ENCODE data around the gene SLF2. TPM values are rescaled to one million over a fixed set of nuclear protein-coding genes. Genes with fewer than 3 reads are reported as not detected.

SLF2 gene
- total and polyA plus RNA-seq, 11 donors: 7.5 to 26.9 (median 16.2) TPM

DNA sequence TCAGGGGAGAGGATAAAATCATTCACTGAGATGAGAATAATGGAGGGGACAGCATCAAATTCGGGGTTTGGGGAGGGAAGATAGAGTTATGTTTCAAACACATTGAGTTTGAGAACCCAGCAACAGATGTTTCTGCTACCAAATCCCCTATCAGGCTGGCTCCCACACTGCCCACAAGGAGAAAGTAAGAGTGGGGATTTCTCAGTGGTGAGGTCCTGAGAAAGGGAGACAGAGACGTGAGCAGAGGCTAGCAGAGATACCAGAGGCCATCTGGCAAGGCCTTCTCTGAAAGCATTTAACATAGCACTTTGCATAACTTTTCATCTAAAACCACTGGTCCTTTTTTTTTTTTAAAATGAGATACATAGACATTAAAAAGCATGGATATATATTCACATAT lies 7.8 kb upstream of the SLF2 start:
- WGBS, 4 donors: 66 to 77% (median 70%) methylated on average over 2 of the region's 2 CpGs
- intact Hi-C loops (cut with DNase I): no loop called here
- no peaks in the 10 kb centered on the region for H3K36me3 ChIP-seq
- H3K27ac ChIP-seq: no peak overlapping the region
- TF ChIP-seq, protein P1, sequence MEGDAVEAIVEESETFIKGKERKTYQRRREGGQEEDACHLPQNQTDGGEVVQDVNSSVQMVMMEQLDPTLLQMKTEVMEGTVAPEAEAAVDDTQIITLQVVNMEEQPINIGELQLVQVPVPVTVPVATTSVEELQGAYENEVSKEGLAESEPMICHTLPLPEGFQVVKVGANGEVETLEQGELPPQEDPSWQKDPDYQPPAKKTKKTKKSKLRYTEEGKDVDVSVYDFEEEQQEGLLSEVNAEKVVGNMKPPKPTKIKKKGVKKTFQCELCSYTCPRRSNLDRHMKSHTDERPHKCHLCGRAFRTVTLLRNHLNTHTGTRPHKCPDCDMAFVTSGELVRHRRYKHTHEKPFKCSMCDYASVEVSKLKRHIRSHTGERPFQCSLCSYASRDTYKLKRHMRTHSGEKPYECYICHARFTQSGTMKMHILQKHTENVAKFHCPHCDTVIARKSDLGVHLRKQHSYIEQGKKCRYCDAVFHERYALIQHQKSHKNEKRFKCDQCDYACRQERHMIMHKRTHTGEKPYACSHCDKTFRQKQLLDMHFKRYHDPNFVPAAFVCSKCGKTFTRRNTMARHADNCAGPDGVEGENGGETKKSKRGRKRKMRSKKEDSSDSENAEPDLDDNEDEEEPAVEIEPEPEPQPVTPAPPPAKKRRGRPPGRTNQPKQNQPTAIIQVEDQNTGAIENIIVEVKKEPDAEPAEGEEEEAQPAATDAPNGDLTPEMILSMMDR (IDR thresholded peaks at IDR 0.05): no peak
- TF ChIP-seq POLR2A (IDR thresholded peaks at IDR 0.05): no peak
- DNase-seq: no peak
- no peak for ATAC-seq
- H3K9me3 ChIP-seq: no peaks in the 10 kb centered on the region
- peaks cover 0 to 3% (median 0%) of the 10 kb centered on the region in 12 donors for H3K4me1 ChIP-seq
- peaks cover 0 to 14% (median 0%) of the 10 kb centered on the region in 9 donors for H3K27me3 ChIP-seq
- no peak overlapping the region for H3K4me3 ChIP-seq

DNA sequence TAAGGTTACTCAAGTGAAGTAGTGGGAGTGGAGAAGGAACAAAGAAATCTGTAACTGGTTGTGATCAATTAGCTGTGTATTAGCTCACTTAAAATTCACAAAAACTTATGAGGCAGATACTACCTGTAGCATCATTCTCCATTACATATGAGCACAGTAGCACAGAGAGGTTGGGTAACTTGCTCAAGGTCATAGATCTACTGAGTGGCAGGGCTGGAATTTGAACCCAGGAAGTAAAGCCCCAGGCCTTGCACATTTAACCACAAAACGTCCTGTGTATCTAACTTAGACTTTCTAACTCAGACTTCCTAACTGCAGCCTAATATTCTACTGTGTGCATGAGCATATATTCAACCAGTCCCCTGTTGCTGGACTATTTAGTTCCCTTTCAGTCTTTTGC lies 5.6 kb upstream of the SLF2 start:
- peaks cover 0 to 2% (median 0%) of the 10 kb centered on the region in 9 donors for H3K27me3 ChIP-seq

DNA sequence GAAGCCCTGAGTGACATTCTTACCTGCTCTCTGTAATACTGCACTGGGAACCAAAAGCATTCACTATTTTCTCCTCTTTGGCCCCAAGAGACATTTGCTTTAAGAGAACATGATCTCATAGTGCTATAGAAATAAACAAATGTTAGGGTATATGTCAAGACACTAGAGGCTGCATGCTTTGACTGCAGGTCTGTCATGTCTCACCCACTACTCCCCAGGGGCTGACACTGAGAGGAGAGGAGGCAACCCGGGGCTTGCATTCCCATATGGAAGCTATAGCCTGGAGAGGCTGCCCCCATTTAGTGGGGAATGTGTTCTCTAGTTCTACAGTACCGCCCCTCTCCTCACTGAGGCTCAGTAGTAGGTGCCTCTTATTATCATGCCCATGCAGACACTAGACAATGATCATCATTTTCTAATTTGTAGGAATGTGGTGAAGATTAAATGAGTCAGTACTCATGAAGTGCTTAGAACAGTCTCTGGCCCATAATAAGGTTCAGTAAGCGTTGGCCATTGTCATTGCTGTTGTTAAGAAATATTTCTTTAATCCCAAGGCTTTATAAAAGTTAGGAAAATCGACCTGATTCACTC lies 4.9 kb upstream of the SLF2 start:
- Histone ChIP-seq H3K27me3 (no peaks in the 10 kb centered on the region), H3K36me3 (no peaks in the 10 kb centered on the region), H3K4me3 (no peak overlapping the region), H3K27ac (no peak overlapping the region), H3K9me3 (no peaks in the 10 kb centered on the region), H3K4me1 (peaks cover 0 to 11% (median 8%) of the 10 kb centered on the region in 12 donors)
- no peak for DNase-seq
- intact Hi-C loops (cut with DNase I): no loop called here
- 60 to 66% (median 64%) methylated on average over 4 of the region's 4 CpGs for WGBS, 4 donors
- no peak for TF ChIP-seq POLR2A (IDR thresholded peaks at IDR 0.05)
- no peak for ATAC-seq

More for the DNA sequence above, 5.6 kb upstream of the SLF2 start:
- Histone ChIP-seq H3K4me3 (no peak overlapping the region), H3K4me1 (peaks cover 0 to 8% (median 6%) of the 10 kb centered on the region in 12 donors), H3K36me3 (no peaks in the 10 kb centered on the region), H3K27ac (no peak overlapping the region), H3K9me3 (no peaks in the 10 kb centered on the region)
- DNase-seq: no peak
- intact Hi-C loops (cut with DNase I): no loop called here
- TF ChIP-seq, protein P1 (IDR thresholded peaks at IDR 0.05): no peak
- TF ChIP-seq POLR2A (IDR thresholded peaks at IDR 0.05): no peak
- WGBS, 4 donors: 29 to 56% (median 37%) methylated on average over 1 of the region's 1 CpG
- no peak for ATAC-seq

DNA sequence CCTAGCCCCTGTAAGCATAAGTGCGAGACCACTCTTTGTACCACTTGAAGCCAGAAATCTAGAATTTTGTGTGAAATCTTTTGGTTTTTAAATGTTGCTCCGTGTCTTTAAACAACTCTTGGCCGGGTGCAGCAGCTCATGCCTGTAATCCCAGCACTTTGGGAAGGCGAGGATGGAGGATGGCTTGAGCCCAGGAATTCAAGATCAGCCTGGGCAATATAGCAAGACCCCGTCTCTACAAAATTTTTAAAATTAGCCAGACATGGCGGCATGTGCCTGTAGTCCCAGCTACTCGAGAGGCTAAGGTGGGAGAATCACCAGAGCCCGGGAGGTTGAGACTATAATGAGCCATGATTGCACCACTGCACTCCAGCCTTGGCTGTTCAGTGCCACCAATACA lies 4.4 kb upstream of the SLF2 start:
- intact Hi-C loops (cut with DNase I): no loop called here
- ATAC-seq: no peak
- TF ChIP-seq, protein P1 (IDR thresholded peaks at IDR 0.05): no peak
- TF ChIP-seq POLR2A (IDR thresholded peaks at IDR 0.05): no peak

More for the DNA sequence above, 4.4 kb upstream of the SLF2 start:
- H3K4me3 ChIP-seq: no peak overlapping the region
- DNase-seq: no peak
- H3K36me3 ChIP-seq: no peaks in the 10 kb centered on the region
- H3K4me1 ChIP-seq: peaks cover 0 to 11% (median 8%) of the 10 kb centered on the region in 12 donors
- no peaks in the 10 kb centered on the region for H3K27me3 ChIP-seq
- no peak overlapping the region for H3K27ac ChIP-seq
- no peaks in the 10 kb centered on the region for H3K9me3 ChIP-seq
- 83 to 93% (median 91%) methylated on average over 8 of the region's 8 CpGs for WGBS, 4 donors
